DOHH2 (cell line): ENCODE measurements around the gene NOC2L.

ENCODE experiments used
- CTCF ChIP-seq: fragments of 200-600 bp; sonication (generic); IDR thresholded peaks from one replicate; pipeline ENCODE4 v1.5.1; 2014; ENCODE audit warnings: antibody characterized with exemption, mild to moderate bottlenecking, low read depth, low read length; ENCODE audit not compliant: poor library complexity, severe bottlenecking
- EZH2phosphoT487 ChIP-seq: fragments of 200-600 bp; sonication (generic); IDR thresholded peaks from 2 replicates; pipeline ENCODE4 v1.6.1; 2017; ENCODE audit warnings: borderline replicate concordance, mild to moderate bottlenecking, antibody characterized with exemption, low read length, moderate library complexity, mixed read lengths

DNA sequence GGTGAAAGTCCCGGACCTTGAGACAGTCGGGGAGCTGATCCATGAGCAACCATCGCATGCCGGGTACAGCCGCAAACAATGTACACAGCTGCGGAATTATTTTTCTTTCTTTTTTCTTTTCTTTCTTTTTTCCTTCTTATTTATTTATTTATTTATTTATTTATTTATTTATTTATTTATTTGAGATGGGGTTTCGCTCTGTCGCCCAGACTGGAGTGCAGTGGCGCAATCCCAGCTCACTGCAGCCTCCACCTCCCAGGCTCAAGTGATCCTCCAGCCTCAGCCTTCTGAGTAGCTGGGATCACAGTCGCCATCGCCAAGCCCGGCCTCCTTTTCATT is 25.4 kb upstream of the NOC2L start:
- TF ChIP-seq CTCF: no peak
- TF ChIP-seq EZH2phosphoT487: no peak
